ENCODE data around the gene SMARCC2. TPM values are rescaled to one million over a fixed set of nuclear protein-coding genes. Genes with fewer than 3 reads are reported as not detected.
A peak's percentile ranks its signal among the peaks of the same experiment; 100 is the strongest.
"Not testable (repeated sequence)": the region's sequence is repeated elsewhere in the genome, so short reads cannot be mapped to it uniquely, and the experiment has no call there.

SMARCC2 gene
- polyA plus RNA-seq, 1 donor from 2014 or later: 81.9 TPM

DNA sequence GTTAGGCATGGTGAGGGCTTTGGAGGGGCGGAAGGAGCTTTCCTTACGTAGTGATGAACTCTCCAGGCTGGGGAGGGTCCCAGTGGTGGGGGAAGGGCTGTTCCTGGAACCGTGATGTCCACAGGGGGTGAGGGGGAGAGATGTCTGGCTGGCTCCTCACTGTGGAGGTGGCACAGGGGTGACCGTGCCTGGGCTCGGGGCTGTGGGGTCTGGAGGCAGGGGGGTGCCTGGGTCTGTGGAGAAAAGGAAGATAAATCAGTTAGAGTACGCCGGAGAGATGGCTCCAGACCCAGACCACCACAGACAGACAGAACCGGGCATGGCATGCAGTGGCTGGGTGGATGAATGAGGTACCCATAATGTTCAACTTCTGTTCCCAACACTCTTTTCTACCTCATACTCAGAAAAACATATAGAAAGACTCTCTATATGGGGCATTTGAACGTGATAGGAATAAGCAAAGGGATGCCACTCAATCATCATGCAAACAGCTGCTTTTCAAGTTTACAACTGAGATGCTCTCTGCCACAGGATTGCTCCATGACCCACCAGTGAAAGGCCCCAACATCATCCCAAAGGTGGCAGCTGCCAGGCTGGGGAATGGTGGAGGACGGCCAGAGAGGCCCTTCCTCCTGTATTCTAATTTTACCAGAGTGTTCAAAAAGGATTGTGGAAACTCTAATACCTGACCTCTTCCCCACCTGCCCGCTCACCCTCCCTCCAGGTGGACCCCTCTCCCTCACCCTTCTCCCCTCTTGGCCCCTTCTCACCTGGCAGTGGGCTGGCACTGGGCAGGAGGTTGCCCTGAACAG, 25.5 kb downstream of the SMARCC2 start:
- Mint-ChIP-seq H3K4me3 (peak overlapping the region in 2 of 4 donors; percentile 37 to 55), H3K27me3 (no peaks in the 10 kb centered on the region), H3K27ac (peak overlapping the region in 2 of 3 donors; percentile 23 to 43), H3K9me3 (no peaks in the 10 kb centered on the region), H3K4me1 (peaks cover 18 to 24% (median 18%) of the 10 kb centered on the region in 3 donors), H3K36me3 (peaks cover 4% of the 10 kb centered on the region)

DNA sequence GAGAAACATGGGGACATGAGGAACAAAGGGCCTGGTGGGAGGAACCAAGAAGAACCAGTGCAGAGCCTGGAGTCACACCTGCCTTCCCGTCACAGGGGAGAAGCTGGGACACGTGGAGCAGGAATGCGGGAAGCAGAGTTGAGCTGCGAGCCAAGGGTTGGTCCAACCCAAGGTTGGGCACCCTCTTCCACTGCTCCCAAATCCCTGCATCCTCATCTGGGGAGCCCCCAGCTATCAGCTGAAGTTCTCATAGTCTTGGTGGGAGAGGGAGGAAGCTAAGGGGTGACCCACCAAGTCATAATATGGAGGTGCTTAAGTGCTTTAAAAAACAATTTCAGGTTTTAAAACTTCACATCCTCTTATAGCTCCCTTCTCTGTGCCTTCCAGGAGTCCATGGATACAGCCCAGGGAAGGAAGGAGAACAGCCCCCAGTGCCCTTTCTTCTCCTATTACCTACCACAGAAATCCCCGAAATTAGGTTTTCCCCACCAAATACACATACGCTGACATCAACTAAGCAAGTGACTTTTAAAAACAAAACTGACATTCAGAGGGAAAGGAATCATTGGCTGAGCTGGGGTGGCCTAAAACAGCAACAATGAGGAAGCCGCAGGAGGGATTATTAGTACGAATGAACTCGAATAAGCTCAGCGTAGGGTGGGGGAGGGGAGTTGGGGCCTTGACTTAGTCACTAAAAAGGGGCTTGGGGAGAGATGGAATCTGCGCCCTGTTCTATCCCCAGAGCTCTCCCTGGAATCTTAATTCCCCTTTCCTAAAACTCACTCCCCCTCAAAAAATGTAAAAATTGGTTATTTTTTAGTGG, 26.6 kb downstream of the SMARCC2 start:
- Mint-ChIP-seq H3K27ac (peak overlapping the region; percentile 19 to 44 (median 31)), H3K36me3 (peaks cover 4% of the 10 kb centered on the region), H3K27me3 (no peaks in the 10 kb centered on the region), H3K9me3 (no peaks in the 10 kb centered on the region), H3K4me1 (peaks cover 18 to 24% (median 20%) of the 10 kb centered on the region in 3 donors), H3K4me3 (no peak overlapping the region)

DNA sequence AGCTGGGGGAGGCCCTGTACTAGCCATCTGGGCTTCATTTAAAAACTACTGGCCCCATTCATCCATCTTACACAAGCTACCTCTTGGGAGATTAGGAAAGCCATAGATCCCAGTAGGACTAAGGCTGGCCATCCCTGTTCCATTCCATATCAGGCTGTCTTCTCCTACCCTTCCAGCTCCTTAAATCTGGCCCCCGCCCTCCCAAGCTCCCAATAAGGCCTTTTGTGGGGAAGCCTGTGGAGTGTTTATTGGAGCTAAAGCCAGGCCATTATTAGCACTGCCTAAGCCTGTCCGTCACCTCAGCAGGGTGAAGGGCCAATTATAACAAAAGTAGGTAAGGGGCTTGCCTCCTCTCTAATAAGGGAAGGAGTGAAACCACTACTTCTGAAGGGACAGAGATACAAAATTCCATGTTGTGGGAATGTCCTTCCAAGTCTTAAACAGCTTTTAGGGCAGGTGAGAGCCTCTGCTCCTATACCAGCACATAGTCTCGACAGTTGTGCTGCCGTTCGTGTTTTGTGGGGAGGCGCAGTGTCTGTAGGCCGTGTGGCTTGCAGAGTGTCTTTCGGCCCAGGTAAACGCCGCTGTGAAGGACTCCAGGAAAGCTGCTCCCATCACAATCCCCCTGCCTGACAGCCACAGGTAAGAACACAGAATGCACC, 27.5 kb downstream of the SMARCC2 start:
- Mint-ChIP-seq H3K27me3 (no peaks in the 10 kb centered on the region), H3K27ac (peak overlapping the region in 2 of 3 donors; percentile 51 to 73), H3K4me3 (peak overlapping the region in 1 of 4 donors; percentile 79), H3K9me3 (no peaks in the 10 kb centered on the region), H3K36me3 (peaks cover 4% of the 10 kb centered on the region), H3K4me1 (peaks cover 18 to 27% (median 21%) of the 10 kb centered on the region in 3 donors)

GRCh38 chr12:56160894-56161689, 28.2 kb downstream of the SMARCC2 start:
- Mint-ChIP-seq H3K36me3 (peaks cover 4% of the 10 kb centered on the region), H3K27me3 (no peaks in the 10 kb centered on the region), H3K9me3 (no peaks in the 10 kb centered on the region), H3K4me1 (peaks cover 18 to 27% (median 21%) of the 10 kb centered on the region in 3 donors), H3K27ac (peak overlapping the region; percentile 64 to 97 (median 87)), H3K4me3 (peak overlapping the region in 2 of 4 donors; percentile 79 to 84)

- H3K36me3 Mint-ChIP-seq: peaks cover 4% of the 10 kb centered on the region
- no peaks in the 10 kb centered on the region for H3K9me3 Mint-ChIP-seq
- no peaks in the 10 kb centered on the region for H3K27me3 Mint-ChIP-seq
- H3K4me1 Mint-ChIP-seq: peaks cover 18 to 27% (median 24%) of the 10 kb centered on the region in 3 donors
- H3K27ac Mint-ChIP-seq: peak overlapping the region; percentile 64 to 97 (median 87)
- H3K4me3 Mint-ChIP-seq: peak overlapping the region; percentile 79 to 100 (median 94)
Observed at GRCh38 chr12:56160193-56160763, 29.0 kb downstream of the SMARCC2 start.

GRCh38 chr12:56159482-56160192, 29.6 kb downstream of the SMARCC2 start:
- peak overlapping the region; percentile 79 to 100 (median 99) for H3K4me3 Mint-ChIP-seq
- H3K27me3 Mint-ChIP-seq: no peaks in the 10 kb centered on the region
- peaks cover 4% of the 10 kb centered on the region for H3K36me3 Mint-ChIP-seq
- no peaks in the 10 kb centered on the region for H3K9me3 Mint-ChIP-seq
- H3K27ac Mint-ChIP-seq: peak overlapping the region; percentile 64 to 99 (median 97)
- H3K4me1 Mint-ChIP-seq: peaks cover 18 to 28% (median 27%) of the 10 kb centered on the region in 3 donors

- Mint-ChIP-seq H3K36me3 (peaks cover 4% of the 10 kb centered on the region), H3K4me1 (peaks cover 18 to 28% (median 27%) of the 10 kb centered on the region in 3 donors), H3K27me3 (no peaks in the 10 kb centered on the region), H3K4me3 (peak overlapping the region; percentile 79 to 100 (median 99)), H3K27ac (peak overlapping the region; percentile 64 to 99 (median 97)), H3K9me3 (no peaks in the 10 kb centered on the region)
Observed at GRCh38 chr12:56158926-56159461, 30.3 kb downstream of the SMARCC2 start.

DNA sequence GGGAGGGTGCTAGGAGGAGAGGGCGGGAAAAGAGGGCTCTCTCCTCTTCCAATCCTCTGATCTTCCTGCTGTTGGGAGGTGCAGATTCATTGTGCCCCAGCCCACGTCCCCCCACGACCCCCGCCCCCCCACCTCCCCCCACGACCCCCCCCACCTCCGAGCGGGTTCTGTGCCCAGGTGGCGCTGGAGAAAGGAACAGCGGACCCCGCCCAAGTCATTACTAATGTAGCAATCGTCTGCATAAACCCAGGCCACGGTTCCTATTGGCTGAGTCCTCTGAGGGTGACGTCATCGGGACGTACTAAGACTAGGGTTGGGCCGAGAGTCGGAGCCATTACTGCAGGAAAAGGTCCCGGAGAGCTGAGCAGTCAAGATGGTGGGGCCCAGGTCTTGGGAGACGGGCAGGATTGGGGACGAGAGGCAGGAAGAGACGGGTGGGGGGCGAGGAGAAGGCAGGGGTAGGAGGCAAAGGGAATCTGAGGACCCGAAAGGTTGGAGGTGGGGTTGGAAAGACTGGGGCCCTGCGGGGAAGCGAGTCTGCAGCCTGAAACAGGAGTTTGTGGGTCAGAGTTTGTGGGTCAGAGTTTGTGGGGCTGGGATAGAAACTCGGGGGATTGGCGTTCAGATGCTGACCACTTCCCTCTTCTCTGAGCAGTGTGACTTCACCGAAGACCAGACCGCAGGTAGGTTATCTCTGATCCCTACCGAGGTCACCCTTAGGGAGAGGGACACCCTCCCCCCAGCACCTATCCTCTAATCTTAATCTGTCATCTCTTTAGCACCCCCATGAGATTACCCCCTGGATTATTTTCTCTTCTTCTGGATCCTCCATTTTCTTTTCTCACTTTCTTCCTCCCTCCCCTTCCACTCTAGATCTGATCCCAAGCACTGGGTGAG, 31.0 kb downstream of the SMARCC2 start, which contains the start of gene MYL6:
Gene MYL6, plus strand, starts transcription at position 331 of the 897 bp plus-strand sequence. Its CDS starts 43 bp downstream, at position 374.
- Mint-ChIP-seq H3K27me3 (no peaks in the 10 kb centered on the region), H3K4me3 (peak within 1 kb of the TSS; percentile 79 to 100 (median 99)), H3K36me3 (peaks cover 4% of the 10 kb centered on the region), H3K4me1 (peaks cover 18 to 29% (median 27%) of the 10 kb centered on the region in 3 donors), H3K27ac (peak within 1 kb of the TSS; percentile 64 to 99 (median 97)), H3K9me3 (no peaks in the 10 kb centered on the region)

- Mint-ChIP-seq H3K4me3 (peak overlapping the region; percentile 79 to 100 (median 99)), H3K4me1 (peaks cover 18 to 35% (median 30%) of the 10 kb centered on the region in 3 donors), H3K36me3 (peaks cover 4% of the 10 kb centered on the region), H3K9me3 (no peaks in the 10 kb centered on the region), H3K27ac (peak overlapping the region; percentile 64 to 99 (median 97)), H3K27me3 (no peaks in the 10 kb centered on the region)
Observed at GRCh38 chr12:56157201-56158028, 31.9 kb downstream of the SMARCC2 start.

DNA sequence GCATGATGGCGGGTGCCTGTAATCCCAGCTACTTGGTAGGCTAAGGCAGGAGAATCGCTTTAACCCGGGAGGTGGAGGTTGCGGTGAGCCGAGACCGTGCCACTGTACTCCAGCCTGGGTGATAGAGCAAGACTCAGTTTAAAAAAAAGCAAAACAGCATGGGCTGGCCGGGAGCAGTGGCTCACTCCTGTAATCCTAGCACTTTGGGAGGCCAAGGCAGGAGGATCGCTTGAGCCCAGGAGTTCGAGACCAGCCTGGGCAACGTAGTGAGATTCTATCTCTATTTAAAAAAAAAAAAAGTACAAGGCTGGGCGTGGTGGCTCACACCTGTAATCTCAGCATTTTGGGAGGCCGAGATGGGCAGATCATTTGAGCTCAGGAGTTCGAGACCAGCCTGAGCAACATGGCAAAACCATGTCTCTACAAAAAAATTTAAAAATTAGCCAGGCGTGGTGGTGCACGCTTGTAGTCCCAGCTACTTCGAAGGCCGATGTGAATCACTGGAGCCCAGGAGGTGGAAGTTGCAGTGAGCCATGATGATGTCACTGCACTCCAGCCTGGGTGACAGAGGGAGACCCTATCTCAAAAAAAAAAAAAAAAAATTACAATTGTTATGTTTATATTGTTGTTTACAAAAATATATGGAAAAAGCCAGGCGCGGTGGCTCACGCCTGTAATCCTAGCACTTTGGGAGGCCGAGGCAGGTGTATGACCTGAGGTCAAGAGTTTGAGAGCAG, 32.7 kb downstream of the SMARCC2 start:
- H3K4me3 Mint-ChIP-seq: peak overlapping the region; percentile 79 to 100 (median 99)
- peak overlapping the region; percentile 47 to 97 (median 64) for H3K27ac Mint-ChIP-seq
- peaks cover 23 to 41% (median 31%) of the 10 kb centered on the region in 3 donors for H3K4me1 Mint-ChIP-seq
- H3K27me3 Mint-ChIP-seq, H3K36me3 Mint-ChIP-seq, H3K9me3 Mint-ChIP-seq: not testable (repeated sequence)
